Measurements from ENCODE around the gene MAD1L1.

MAD1L1 gene

GRCh38 chr7:1894906-1895663 lies 337.7 kb downstream of the MAD1L1 start:
- DNase-seq (ENCODE audit: low spot score): no peak

- DNase-seq (ENCODE audit: low spot score): no peak
Observed at GRCh38 chr7:1894313-1894900, 338.3 kb downstream of the MAD1L1 start.

- DNase-seq (ENCODE audit: low spot score): no peak
Observed at GRCh38 chr7:1893451-1893850, 339.3 kb downstream of the MAD1L1 start.

GRCh38 chr7:1893036-1893435 lies 339.7 kb downstream of the MAD1L1 start:
- DNase-seq (ENCODE audit: low spot score): no peak

- no peak for DNase-seq (ENCODE audit: low spot score)
Observed at GRCh38 chr7:1892011-1892965, 340.5 kb downstream of the MAD1L1 start.

- DNase-seq (ENCODE audit: low spot score): no peak
Observed at GRCh38 chr7:1890289-1891235, 342.2 kb downstream of the MAD1L1 start.

- no peak for DNase-seq (ENCODE audit: low spot score)
Observed at GRCh38 chr7:1889556-1890181, 343.1 kb downstream of the MAD1L1 start.

- DNase-seq (ENCODE audit: low spot score): no peak
Observed at GRCh38 chr7:1889091-1889490, 343.7 kb downstream of the MAD1L1 start.

GRCh38 chr7:1888425-1888824 lies 344.3 kb downstream of the MAD1L1 start:
- no peak for DNase-seq (ENCODE audit: low spot score)

- no peak for DNase-seq (ENCODE audit: low spot score)
Observed at GRCh38 chr7:1887251-1887650, 345.5 kb downstream of the MAD1L1 start.

GRCh38 chr7:1886361-1887064 lies 346.2 kb downstream of the MAD1L1 start:
- no peak for DNase-seq (ENCODE audit: low spot score)

GRCh38 chr7:1885465-1886226 lies 347.1 kb downstream of the MAD1L1 start:
- no peak for DNase-seq (ENCODE audit: low spot score)

- DNase-seq (ENCODE audit: low spot score): no peak
Observed at GRCh38 chr7:1884583-1885350, 348.0 kb downstream of the MAD1L1 start.

- DNase-seq (ENCODE audit: low spot score): no peak
Observed at GRCh38 chr7:1883834-1884582, 348.7 kb downstream of the MAD1L1 start.

- no peak for DNase-seq (ENCODE audit: low spot score)
Observed at GRCh38 chr7:1883031-1883761, 349.5 kb downstream of the MAD1L1 start.

- DNase-seq (ENCODE audit: low spot score): no peak
Observed at GRCh38 chr7:1882451-1882850, 350.3 kb downstream of the MAD1L1 start.

- DNase-seq (ENCODE audit: low spot score): no peak
Observed at GRCh38 chr7:1881946-1882345, 350.8 kb downstream of the MAD1L1 start.
